K562 (cell line): ENCODE results near the gene IMPACT. TPM values are rescaled to one million over a fixed set of nuclear protein-coding genes. Genes with fewer than 3 reads are reported as not detected.

ENCODE experiments used
- ATAC-seq: fragments of 200-7000 bp; cut with Tn5 transposase; 3 replicates; pipeline ENCODE4 v1.9.1; 2020; ENCODE audit warnings: moderate library complexity
- BruUV-seq: library from RNA; stranded (reverse); fragments of 400-500 nt; replicated peaks from 2 replicates; lab custom pipeline; 2021; lab: Mats Ljungman, UMichigan
- CTCF ChIA-PET: fragments of 300-600 bp; formaldehyde crosslinking; extraction: SDS; loops from one replicate; lab custom pipeline; 2021; ENCODE audit warnings: low intra/inter-chr PET ratio; lab: Yijun Ruan, JAX
- POLR2A ChIA-PET: fragments of 300-600, 350-650 bp; sonication (Branson Sonifier 250); formaldehyde crosslinking; extraction: SDS; loops from one replicate; lab custom pipeline; 2021; ENCODE audit warnings: antibody characterized with exemption, inconsistent platforms; lab: Yijun Ruan, JAX
- DNase-seq, 4 experiments: peaks; one replicate each; pipeline versions ENCODE4 v3.0.0 to v3.0.0-alpha.2; 2011 to 2018; ENCODE audit warnings: low spot score in 3 of 4, mixed read lengths in 3 of 4; ENCODE audit errors: extremely low read depth in 1 of 4
- FAIRE-seq: peaks from 2 replicates; lab custom pipeline; 2011; peaks lifted over from hg19 to GRCh38; lab: Jason Lieb, UNC
- H2AFZ ChIP-seq: 2 replicates; pipeline ENCODE4 v1.6.0; 2011; ENCODE audit warnings: low read depth, low read length, control low read depth, inconsistent platforms
- H3K27ac ChIP-seq: fragments of 200-600 bp; 3 replicates; pipeline ENCODE4 v1.8.0; 2011; ENCODE audit warnings: low read depth, mild to moderate bottlenecking, control low read depth, inconsistent platforms, low read length, moderate library complexity, mixed read lengths; ENCODE audit errors: extremely low read depth
- H3K27me3 ChIP-seq, 2 experiments: fragments of 300-600 bp in 1 of 2; 2 replicates in 1 of 2; 3 replicates in 1 of 2; pipeline versions ENCODE4 v1.6.0 to v1.8.0; 2011; ENCODE audit warnings: inconsistent platforms in 2 of 2, low read length in 2 of 2, mild to moderate bottlenecking in 1 of 2, mixed read lengths in 1 of 2, moderate library complexity in 1 of 2; ENCODE audit not compliant: control insufficient read depth in 2 of 2, insufficient read depth in 2 of 2
- H3K36me3 ChIP-seq: fragments of 300-600 bp; 3 replicates; pipeline ENCODE4 v1.8.0; 2011; ENCODE audit warnings: mild to moderate bottlenecking, low read length, inconsistent platforms; ENCODE audit not compliant: control insufficient read depth, insufficient read depth
- H3K4me1 ChIP-seq, 2 experiments: fragments of 200-600 bp in 1 of 2; replicated peaks in 1 of 2; 2 replicates in 1 of 2; 3 replicates in 1 of 2; pipeline versions ENCODE4 v1.5.1 to v1.8.0; 2011; ENCODE audit warnings: inconsistent platforms in 2 of 2, low read length in 2 of 2, mild to moderate bottlenecking in 1 of 2, mixed read lengths in 1 of 2, moderate library complexity in 1 of 2; ENCODE audit not compliant: control insufficient read depth in 2 of 2, insufficient read depth in 2 of 2
- H3K4me2 ChIP-seq: 2 replicates; pipeline ENCODE4 v1.6.1; 2011; ENCODE audit warnings: low read length, control low read depth, inconsistent platforms, mixed read lengths; ENCODE audit not compliant: insufficient read depth
- H3K4me3 ChIP-seq: fragments of 200-600 bp; sonication (generic), shearing (Covaris generic); 2 replicates; pipeline ENCODE4 v1.5.1; 2016; ENCODE audit warnings: control low read depth, inconsistent platforms
- H3K79me2 ChIP-seq: fragments of 200-600 bp; 3 replicates; pipeline ENCODE4 v1.8.0; 2011; ENCODE audit warnings: low read length, inconsistent platforms; ENCODE audit not compliant: control insufficient read depth, insufficient read depth
- H3K9ac ChIP-seq, 2 experiments: 2 replicates each; pipeline versions ENCODE4 v1.6.0 to v1.6.1; 2011; ENCODE audit warnings: low read depth in 2 of 2, low read length in 2 of 2, control low read depth in 1 of 2, inconsistent platforms in 1 of 2, mild to moderate bottlenecking in 1 of 2, mixed read lengths in 1 of 2; ENCODE audit not compliant: insufficient read depth in 1 of 2
- H3K9me1 ChIP-seq: one replicate; pipeline ENCODE4 v1.6.0; 2011; ENCODE audit warnings: inconsistent platforms, mild to moderate bottlenecking, low read length, moderate library complexity; ENCODE audit not compliant: control insufficient read depth, insufficient read depth
- H3K9me3 ChIP-seq: replicated peaks from 2 replicates; pipeline ENCODE4 v1.5.1; 2011; ENCODE audit warnings: low read depth, low read length, inconsistent platforms; ENCODE audit not compliant: control insufficient read depth, insufficient read depth
- H4K20me1 ChIP-seq: replicated peaks from 2 replicates; pipeline ENCODE4 v1.6.1; 2011; ENCODE audit warnings: low read length, inconsistent platforms, mixed read lengths; ENCODE audit not compliant: control insufficient read depth, insufficient read depth
- FOXP1 ChIP-seq: sonication (generic); formaldehyde crosslinking; IDR thresholded peaks from 2 replicates; pipeline ENCODE4 v1.8.0; 2022; ENCODE audit warnings: mild to moderate bottlenecking, missing genetic modification reagents
- MCM2 ChIP-seq: fragments of 450-650 bp; IDR thresholded peaks from 2 replicates; pipeline ENCODE4 v1.6.1; 2017; ENCODE audit warnings: low read depth, mild to moderate bottlenecking
- POLR3A ChIP-seq: IDR thresholded peaks from 2 replicates; pipeline ENCODE4 v1.6.1; 2011; ENCODE audit warnings: borderline replicate concordance, mild to moderate bottlenecking, moderate library complexity; ENCODE audit not compliant: insufficient read length, insufficient read depth; ENCODE audit errors: extremely low read depth
- ZNF121 ChIP-seq: sonication (generic); formaldehyde crosslinking; conservative IDR thresholded peaks from 2 replicates; pipeline ENCODE4 v1.8.0; 2022; ENCODE audit warnings: missing genetic modification reagents
- ZNF551 ChIP-seq: fragments of 250-450 bp; sonication (Bioruptor Pico); IDR thresholded peaks from 2 replicates; pipeline ENCODE4 v1.5.0; 2021; ENCODE audit warnings: mild to moderate bottlenecking, moderate library complexity
- WGBS: fragments of 100-300 bp; shearing (Covaris generic); methylation state at CpG from one replicate; pipeline ENCODE4 v1.1.6; 2016; ENCODE audit warnings: low coverage, mixed read lengths; ENCODE audit not compliant: insufficient coverage; ENCODE audit errors: missing lambda C conversion rate; 5-methylcytosine and 5-hydroxymethylcytosine counted together
- in situ Hi-C: fragments of 300-500 bp; cut with MboI; formaldehyde crosslinking; loops from 4 replicates; pipeline ENCODE4 v1.15.0; 2018; ENCODE audit warnings: inconsistent platforms, mixed read lengths
- intact Hi-C: fragments of 100-400 bp; cut with micrococcal nuclease; formaldehyde crosslinking; loops from 2 replicates; pipeline ENCODE4 v1.14.2; 2022
- polyA plus RNA-seq, 8 experiments: library from polyadenylated mRNA; depleted of rRNA in 4 of 8; stranded (reverse) in 5 of 8; unstranded in 3 of 8; fragments of >200 nt; fragmentation: Nextera tagmentation in 2 of 8; fragmentation: Illumina TruSeq in 1 of 8; extraction: Ambion mirVana in 2 of 8; extraction: Trizol in 1 of 8; gene quantifications; 2 replicates each; pipeline versions ENCODE4 v1.2.1 to v1.2.3, GENCODE V29; 2011 to 2014; ENCODE audit warnings: inconsistent platforms in 1 of 8, missing spikeins in 1 of 8
- total RNA-seq, 7 experiments: library from RNA; depleted of rRNA in 6 of 7; stranded (reverse); fragments of >200 nt in 6 of 7; fragmentation: Illumina TruSeq in 2 of 7; extraction: Trizol in 2 of 7; gene quantifications; 2 replicates each; pipeline versions ENCODE4 v1.2.1 to v1.2.3, GENCODE V29; 2011 to 2021; ENCODE audit warnings: low replicate concordance in 1 of 7
- TF ChIP-seq, protein P1 (sequence below): fragments of 450-650 bp; IDR thresholded peaks from 2 replicates; pipeline ENCODE4 v1.6.1; 2016; ENCODE audit warnings: mild to moderate bottlenecking, moderate library complexity

IMPACT gene
- total and polyA plus RNA-seq, 9 of the 15 experiments (the other 6 are each of a cell fraction or from before 2014, with no cell fraction given): 4.7 to 7.6 (median 5.8) TPM

DNA sequence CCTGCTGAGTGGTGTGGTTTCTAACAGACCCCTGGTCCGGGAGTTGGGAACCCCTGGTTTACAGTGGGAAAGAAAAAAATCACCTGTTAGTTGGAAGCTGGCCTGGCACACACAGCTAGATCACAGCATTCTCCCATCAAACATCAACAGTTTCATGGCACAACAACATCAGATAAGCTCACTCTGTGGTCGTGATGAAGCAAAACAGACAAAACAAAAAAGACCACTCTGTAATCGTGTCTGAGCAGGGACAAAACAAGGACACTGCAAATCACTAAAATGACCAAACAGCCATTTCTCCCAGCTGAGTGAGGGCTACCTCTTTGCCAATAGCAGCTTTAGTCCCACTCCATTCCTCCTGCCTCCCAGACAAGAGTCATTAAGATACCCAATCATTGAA lies 9.0 kb upstream of the IMPACT start (continued):
- TF ChIP-seq FOXP1 (CRISPR knock-in tag) (no peak), POLR3A (no peak), ZNF551 (CRISPR knock-in tag) (no peak), ZNF121 (CRISPR knock-in tag) (no peak), MCM2 (no peak)
- TF ChIP-seq, all 486 proteins: peak for 0

DNA sequence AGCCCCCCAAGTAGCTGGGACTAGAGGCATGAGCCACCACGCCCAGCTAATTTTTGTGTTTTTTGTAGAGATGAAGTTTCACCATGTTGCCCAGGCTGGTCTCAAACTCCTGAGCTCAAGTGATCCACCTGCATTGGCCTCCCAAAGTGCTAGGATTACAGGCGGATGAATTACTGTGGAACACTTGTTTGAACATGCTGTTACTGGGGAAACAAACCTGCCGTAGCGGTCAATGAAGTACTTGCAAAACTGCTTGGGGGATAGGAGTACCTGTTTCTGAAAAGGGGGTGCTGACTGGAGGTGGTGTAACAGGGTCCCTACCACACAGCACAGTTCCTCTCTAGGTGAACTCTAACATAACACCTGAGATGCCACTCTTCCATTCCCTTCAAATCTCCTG lies 5.9 kb upstream of the IMPACT start:
- in situ Hi-C loops: no loop called here
- POLR2A ChIA-PET: no interaction called here
- TF ChIP-seq POLR3A: no peak
- TF ChIP-seq, protein P1, sequence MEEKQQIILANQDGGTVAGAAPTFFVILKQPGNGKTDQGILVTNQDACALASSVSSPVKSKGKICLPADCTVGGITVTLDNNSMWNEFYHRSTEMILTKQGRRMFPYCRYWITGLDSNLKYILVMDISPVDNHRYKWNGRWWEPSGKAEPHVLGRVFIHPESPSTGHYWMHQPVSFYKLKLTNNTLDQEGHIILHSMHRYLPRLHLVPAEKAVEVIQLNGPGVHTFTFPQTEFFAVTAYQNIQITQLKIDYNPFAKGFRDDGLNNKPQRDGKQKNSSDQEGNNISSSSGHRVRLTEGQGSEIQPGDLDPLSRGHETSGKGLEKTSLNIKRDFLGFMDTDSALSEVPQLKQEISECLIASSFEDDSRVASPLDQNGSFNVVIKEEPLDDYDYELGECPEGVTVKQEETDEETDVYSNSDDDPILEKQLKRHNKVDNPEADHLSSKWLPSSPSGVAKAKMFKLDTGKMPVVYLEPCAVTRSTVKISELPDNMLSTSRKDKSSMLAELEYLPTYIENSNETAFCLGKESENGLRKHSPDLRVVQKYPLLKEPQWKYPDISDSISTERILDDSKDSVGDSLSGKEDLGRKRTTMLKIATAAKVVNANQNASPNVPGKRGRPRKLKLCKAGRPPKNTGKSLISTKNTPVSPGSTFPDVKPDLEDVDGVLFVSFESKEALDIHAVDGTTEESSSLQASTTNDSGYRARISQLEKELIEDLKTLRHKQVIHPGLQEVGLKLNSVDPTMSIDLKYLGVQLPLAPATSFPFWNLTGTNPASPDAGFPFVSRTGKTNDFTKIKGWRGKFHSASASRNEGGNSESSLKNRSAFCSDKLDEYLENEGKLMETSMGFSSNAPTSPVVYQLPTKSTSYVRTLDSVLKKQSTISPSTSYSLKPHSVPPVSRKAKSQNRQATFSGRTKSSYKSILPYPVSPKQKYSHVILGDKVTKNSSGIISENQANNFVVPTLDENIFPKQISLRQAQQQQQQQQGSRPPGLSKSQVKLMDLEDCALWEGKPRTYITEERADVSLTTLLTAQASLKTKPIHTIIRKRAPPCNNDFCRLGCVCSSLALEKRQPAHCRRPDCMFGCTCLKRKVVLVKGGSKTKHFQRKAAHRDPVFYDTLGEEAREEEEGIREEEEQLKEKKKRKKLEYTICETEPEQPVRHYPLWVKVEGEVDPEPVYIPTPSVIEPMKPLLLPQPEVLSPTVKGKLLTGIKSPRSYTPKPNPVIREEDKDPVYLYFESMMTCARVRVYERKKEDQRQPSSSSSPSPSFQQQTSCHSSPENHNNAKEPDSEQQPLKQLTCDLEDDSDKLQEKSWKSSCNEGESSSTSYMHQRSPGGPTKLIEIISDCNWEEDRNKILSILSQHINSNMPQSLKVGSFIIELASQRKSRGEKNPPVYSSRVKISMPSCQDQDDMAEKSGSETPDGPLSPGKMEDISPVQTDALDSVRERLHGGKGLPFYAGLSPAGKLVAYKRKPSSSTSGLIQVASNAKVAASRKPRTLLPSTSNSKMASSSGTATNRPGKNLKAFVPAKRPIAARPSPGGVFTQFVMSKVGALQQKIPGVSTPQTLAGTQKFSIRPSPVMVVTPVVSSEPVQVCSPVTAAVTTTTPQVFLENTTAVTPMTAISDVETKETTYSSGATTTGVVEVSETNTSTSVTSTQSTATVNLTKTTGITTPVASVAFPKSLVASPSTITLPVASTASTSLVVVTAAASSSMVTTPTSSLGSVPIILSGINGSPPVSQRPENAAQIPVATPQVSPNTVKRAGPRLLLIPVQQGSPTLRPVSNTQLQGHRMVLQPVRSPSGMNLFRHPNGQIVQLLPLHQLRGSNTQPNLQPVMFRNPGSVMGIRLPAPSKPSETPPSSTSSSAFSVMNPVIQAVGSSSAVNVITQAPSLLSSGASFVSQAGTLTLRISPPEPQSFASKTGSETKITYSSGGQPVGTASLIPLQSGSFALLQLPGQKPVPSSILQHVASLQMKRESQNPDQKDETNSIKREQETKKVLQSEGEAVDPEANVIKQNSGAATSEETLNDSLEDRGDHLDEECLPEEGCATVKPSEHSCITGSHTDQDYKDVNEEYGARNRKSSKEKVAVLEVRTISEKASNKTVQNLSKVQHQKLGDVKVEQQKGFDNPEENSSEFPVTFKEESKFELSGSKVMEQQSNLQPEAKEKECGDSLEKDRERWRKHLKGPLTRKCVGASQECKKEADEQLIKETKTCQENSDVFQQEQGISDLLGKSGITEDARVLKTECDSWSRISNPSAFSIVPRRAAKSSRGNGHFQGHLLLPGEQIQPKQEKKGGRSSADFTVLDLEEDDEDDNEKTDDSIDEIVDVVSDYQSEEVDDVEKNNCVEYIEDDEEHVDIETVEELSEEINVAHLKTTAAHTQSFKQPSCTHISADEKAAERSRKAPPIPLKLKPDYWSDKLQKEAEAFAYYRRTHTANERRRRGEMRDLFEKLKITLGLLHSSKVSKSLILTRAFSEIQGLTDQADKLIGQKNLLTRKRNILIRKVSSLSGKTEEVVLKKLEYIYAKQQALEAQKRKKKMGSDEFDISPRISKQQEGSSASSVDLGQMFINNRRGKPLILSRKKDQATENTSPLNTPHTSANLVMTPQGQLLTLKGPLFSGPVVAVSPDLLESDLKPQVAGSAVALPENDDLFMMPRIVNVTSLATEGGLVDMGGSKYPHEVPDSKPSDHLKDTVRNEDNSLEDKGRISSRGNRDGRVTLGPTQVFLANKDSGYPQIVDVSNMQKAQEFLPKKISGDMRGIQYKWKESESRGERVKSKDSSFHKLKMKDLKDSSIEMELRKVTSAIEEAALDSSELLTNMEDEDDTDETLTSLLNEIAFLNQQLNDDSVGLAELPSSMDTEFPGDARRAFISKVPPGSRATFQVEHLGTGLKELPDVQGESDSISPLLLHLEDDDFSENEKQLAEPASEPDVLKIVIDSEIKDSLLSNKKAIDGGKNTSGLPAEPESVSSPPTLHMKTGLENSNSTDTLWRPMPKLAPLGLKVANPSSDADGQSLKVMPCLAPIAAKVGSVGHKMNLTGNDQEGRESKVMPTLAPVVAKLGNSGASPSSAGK: no peak

More for the DNA sequence above, 5.9 kb upstream of the IMPACT start:
- ATAC-seq (no peak), FAIRE-seq (no peak), DNase-seq (no peak)
- 0% methylated on average over 4 of the region's 4 CpGs for WGBS
- H3K9ac ChIP-seq: no peak overlapping the region
- no peak overlapping the region for H3K27ac ChIP-seq
- BruUV-seq: no TSS peak
- H3K36me3 ChIP-seq: no peaks in the 10 kb centered on the region
- H4K20me1 ChIP-seq: no peaks in the 10 kb centered on the region
- H3K4me2 ChIP-seq: no peak overlapping the region
- no peaks in the 10 kb centered on the region for H3K9me3 ChIP-seq
- no peak overlapping the region for H2AFZ ChIP-seq
- intact Hi-C loops: loop anchor here (10.0 kb wide), 1 partner anchor 64 kb away; no protein-coding TSS in a partner anchor
- CTCF ChIA-PET: no interaction called here
- no peaks in the 10 kb centered on the region for H3K9me1 ChIP-seq
- peaks cover 16 to 18% of the 10 kb centered on the region in 2 experiments; a peak in 4 of 5 replicates for H3K27me3 ChIP-seq
- no peaks in the 10 kb centered on the region for H3K4me1 ChIP-seq
- H3K79me2 ChIP-seq: no peaks in the 10 kb centered on the region
- no peak overlapping the region for H3K4me3 ChIP-seq
